DOHH2 (cell line): ENCODE data around the gene RPRD1B.

Experiments used
- EZH2phosphoT487 ChIP-seq: fragments of 200-600 bp; sonication (generic); IDR thresholded peaks from 2 replicates; pipeline ENCODE4 v1.6.1; 2017; ENCODE audit warnings: borderline replicate concordance, mild to moderate bottlenecking, antibody characterized with exemption, low read length, moderate library complexity, mixed read lengths
- TF ChIP-seq, protein P1 (sequence below): fragments of 200-600 bp; sonication (generic); IDR thresholded peaks from one replicate; pipeline ENCODE4 v1.5.1; 2014; ENCODE audit warnings: antibody characterized with exemption, mild to moderate bottlenecking, low read depth, low read length; ENCODE audit not compliant: poor library complexity, severe bottlenecking

DNA sequence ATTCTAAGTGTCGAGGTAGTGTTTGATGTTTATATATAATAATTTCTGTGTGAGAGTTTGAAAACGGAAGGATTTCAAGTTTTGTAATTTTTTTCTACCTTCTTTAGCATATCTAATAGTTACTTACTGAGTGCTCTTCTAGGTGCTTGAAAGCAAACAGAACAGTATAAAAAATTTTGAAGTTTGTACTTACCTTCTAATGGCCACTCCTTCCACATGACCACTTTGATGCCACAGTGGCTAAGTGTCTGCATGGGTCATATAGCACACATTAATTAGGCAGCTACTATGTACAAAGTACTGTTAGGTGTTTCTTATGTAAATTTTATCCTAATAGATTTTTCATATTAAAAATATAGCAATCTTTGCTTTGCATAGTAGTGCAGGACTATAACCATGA lies 21.1 kb downstream of the RPRD1B start:
- TF ChIP-seq, protein P1, sequence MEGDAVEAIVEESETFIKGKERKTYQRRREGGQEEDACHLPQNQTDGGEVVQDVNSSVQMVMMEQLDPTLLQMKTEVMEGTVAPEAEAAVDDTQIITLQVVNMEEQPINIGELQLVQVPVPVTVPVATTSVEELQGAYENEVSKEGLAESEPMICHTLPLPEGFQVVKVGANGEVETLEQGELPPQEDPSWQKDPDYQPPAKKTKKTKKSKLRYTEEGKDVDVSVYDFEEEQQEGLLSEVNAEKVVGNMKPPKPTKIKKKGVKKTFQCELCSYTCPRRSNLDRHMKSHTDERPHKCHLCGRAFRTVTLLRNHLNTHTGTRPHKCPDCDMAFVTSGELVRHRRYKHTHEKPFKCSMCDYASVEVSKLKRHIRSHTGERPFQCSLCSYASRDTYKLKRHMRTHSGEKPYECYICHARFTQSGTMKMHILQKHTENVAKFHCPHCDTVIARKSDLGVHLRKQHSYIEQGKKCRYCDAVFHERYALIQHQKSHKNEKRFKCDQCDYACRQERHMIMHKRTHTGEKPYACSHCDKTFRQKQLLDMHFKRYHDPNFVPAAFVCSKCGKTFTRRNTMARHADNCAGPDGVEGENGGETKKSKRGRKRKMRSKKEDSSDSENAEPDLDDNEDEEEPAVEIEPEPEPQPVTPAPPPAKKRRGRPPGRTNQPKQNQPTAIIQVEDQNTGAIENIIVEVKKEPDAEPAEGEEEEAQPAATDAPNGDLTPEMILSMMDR: no peak
- no peak for TF ChIP-seq EZH2phosphoT487
